GM18907 (cell line): ENCODE results near the gene MEIOB.

Experiments
- ATAC-seq: cut with Tn5 transposase; IDR thresholded peaks from one replicate; pipeline ENCODE4 v1.9.1; 2021; ENCODE audit warnings: mild to moderate bottlenecking, moderate library complexity; ENCODE audit not compliant: unreplicated experiment

MEIOB gene

GRCh38 chr16:1832838-1833454 lies 39.0 kb downstream of the MEIOB start:
- ATAC-seq, result no peak

GRCh38 chr16:1831186-1832075 lies 40.5 kb downstream of the MEIOB start:
- no peak for ATAC-seq

- ATAC-seq, result no peak
These were observed 41.8 kb downstream of the MEIOB start for GRCh38 chr16:1830213-1830612.

GRCh38 chr16:1828645-1829410 lies 43.1 kb downstream of the MEIOB start:
- no peak for ATAC-seq

GRCh38 chr16:1826691-1827573 lies 45.0 kb downstream of the MEIOB start, which contains the start of the genes FAHD1 and HAGH:
Gene FAHD1, plus strand, starts transcription at chr16:1827206. Its CDS starts 33 bp downstream, at chr16:1827239.
Gene HAGH, minus strand, starts transcription at chr16:1826825. Its CDS starts 38 bp downstream, at chr16:1826787.
- peak; percentile 84 for ATAC-seq

- peak; percentile 40 for ATAC-seq
These were observed 45.9 kb downstream of the MEIOB start for GRCh38 chr16:1825864-1826690.

- no peak for ATAC-seq
These were observed 46.5 kb downstream of the MEIOB start for GRCh38 chr16:1825381-1825863.

GRCh38 chr16:1823821-1824220 lies 48.1 kb downstream of the MEIOB start:
- ATAC-seq, result no peak

GRCh38 chr16:1822801-1823200 lies 49.2 kb downstream of the MEIOB start:
- ATAC-seq, result no peak

GRCh38 chr16:1821861-1822611 lies 49.9 kb downstream of the MEIOB start:
- no peak for ATAC-seq

- ATAC-seq, result no peak
These were observed 51.0 kb downstream of the MEIOB start for GRCh38 chr16:1820946-1821290.

GRCh38 chr16:1820096-1820945 lies 51.6 kb downstream of the MEIOB start:
- no peak for ATAC-seq

- ATAC-seq, result no peak
These were observed 52.4 kb downstream of the MEIOB start for GRCh38 chr16:1819611-1820010.

- no peak for ATAC-seq
These were observed 53.0 kb downstream of the MEIOB start for GRCh38 chr16:1818873-1819525.

GRCh38 chr16:1818204-1818872 lies 53.6 kb downstream of the MEIOB start:
- no peak for ATAC-seq

- no peak for ATAC-seq
These were observed 54.2 kb downstream of the MEIOB start for GRCh38 chr16:1817716-1818115.

- no peak for ATAC-seq
These were observed 54.7 kb downstream of the MEIOB start for GRCh38 chr16:1817276-1817589.
